K562 (cell line): ENCODE measurements around the gene EVL. TPM values are rescaled to one million over a fixed set of nuclear protein-coding genes. Genes with fewer than 3 reads are reported as not detected.

Experiments
- ATAC-seq: fragments of 200-7000 bp; cut with Tn5 transposase; 3 replicates; pipeline ENCODE4 v1.9.1; 2020; ENCODE audit warnings: moderate library complexity
- BruUV-seq: library from RNA; stranded (reverse); fragments of 400-500 nt; replicated peaks from 2 replicates; lab custom pipeline; 2021; lab: Mats Ljungman, UMichigan
- CTCF ChIA-PET: fragments of 300-600 bp; formaldehyde crosslinking; extraction: SDS; loops from one replicate; lab custom pipeline; 2021; ENCODE audit warnings: low intra/inter-chr PET ratio; lab: Yijun Ruan, JAX
- POLR2A ChIA-PET: fragments of 300-600, 350-650 bp; sonication (Branson Sonifier 250); formaldehyde crosslinking; extraction: SDS; loops from one replicate; lab custom pipeline; 2021; ENCODE audit warnings: antibody characterized with exemption, inconsistent platforms; lab: Yijun Ruan, JAX
- DNase-seq, 4 experiments: peaks; one replicate each; pipeline versions ENCODE4 v3.0.0 to v3.0.0-alpha.2; 2011 to 2018; ENCODE audit warnings: low spot score in 3 of 4, mixed read lengths in 3 of 4; ENCODE audit errors: extremely low read depth in 1 of 4
- FAIRE-seq: peaks from 2 replicates; lab custom pipeline; 2011; peaks lifted over from hg19 to GRCh38; lab: Jason Lieb, UNC
- H2AFZ ChIP-seq: 2 replicates; pipeline ENCODE4 v1.6.0; 2011; ENCODE audit warnings: low read depth, low read length, control low read depth, inconsistent platforms
- H3K27ac ChIP-seq: fragments of 200-600 bp; 3 replicates; pipeline ENCODE4 v1.8.0; 2011; ENCODE audit warnings: low read depth, mild to moderate bottlenecking, control low read depth, inconsistent platforms, low read length, moderate library complexity, mixed read lengths; ENCODE audit errors: extremely low read depth
- H3K27me3 ChIP-seq, 2 experiments: fragments of 300-600 bp in 1 of 2; 2 replicates in 1 of 2; 3 replicates in 1 of 2; pipeline versions ENCODE4 v1.6.0 to v1.8.0; 2011; ENCODE audit warnings: inconsistent platforms in 2 of 2, low read length in 2 of 2, mild to moderate bottlenecking in 1 of 2, mixed read lengths in 1 of 2, moderate library complexity in 1 of 2; ENCODE audit not compliant: control insufficient read depth in 2 of 2, insufficient read depth in 2 of 2
- H3K36me3 ChIP-seq: fragments of 300-600 bp; 3 replicates; pipeline ENCODE4 v1.8.0; 2011; ENCODE audit warnings: mild to moderate bottlenecking, low read length, inconsistent platforms; ENCODE audit not compliant: control insufficient read depth, insufficient read depth
- H3K4me1 ChIP-seq, 2 experiments: fragments of 200-600 bp in 1 of 2; replicated peaks in 1 of 2; 2 replicates in 1 of 2; 3 replicates in 1 of 2; pipeline versions ENCODE4 v1.5.1 to v1.8.0; 2011; ENCODE audit warnings: inconsistent platforms in 2 of 2, low read length in 2 of 2, mild to moderate bottlenecking in 1 of 2, mixed read lengths in 1 of 2, moderate library complexity in 1 of 2; ENCODE audit not compliant: control insufficient read depth in 2 of 2, insufficient read depth in 2 of 2
- H3K4me2 ChIP-seq: 2 replicates; pipeline ENCODE4 v1.6.1; 2011; ENCODE audit warnings: low read length, control low read depth, inconsistent platforms, mixed read lengths; ENCODE audit not compliant: insufficient read depth
- H3K4me3 ChIP-seq: fragments of 200-600 bp; sonication (generic), shearing (Covaris generic); 2 replicates; pipeline ENCODE4 v1.5.1; 2016; ENCODE audit warnings: control low read depth, inconsistent platforms
- H3K79me2 ChIP-seq: fragments of 200-600 bp; 3 replicates; pipeline ENCODE4 v1.8.0; 2011; ENCODE audit warnings: low read length, inconsistent platforms; ENCODE audit not compliant: control insufficient read depth, insufficient read depth
- H3K9ac ChIP-seq, 2 experiments: 2 replicates each; pipeline versions ENCODE4 v1.6.0 to v1.6.1; 2011; ENCODE audit warnings: low read depth in 2 of 2, low read length in 2 of 2, control low read depth in 1 of 2, inconsistent platforms in 1 of 2, mild to moderate bottlenecking in 1 of 2, mixed read lengths in 1 of 2; ENCODE audit not compliant: insufficient read depth in 1 of 2
- H3K9me1 ChIP-seq: one replicate; pipeline ENCODE4 v1.6.0; 2011; ENCODE audit warnings: inconsistent platforms, mild to moderate bottlenecking, low read length, moderate library complexity; ENCODE audit not compliant: control insufficient read depth, insufficient read depth
- H3K9me3 ChIP-seq: replicated peaks from 2 replicates; pipeline ENCODE4 v1.5.1; 2011; ENCODE audit warnings: low read depth, low read length, inconsistent platforms; ENCODE audit not compliant: control insufficient read depth, insufficient read depth
- H4K20me1 ChIP-seq: replicated peaks from 2 replicates; pipeline ENCODE4 v1.6.1; 2011; ENCODE audit warnings: low read length, inconsistent platforms, mixed read lengths; ENCODE audit not compliant: control insufficient read depth, insufficient read depth
- ESRRB ChIP-seq: fragments of 250-450 bp; sonication (Bioruptor Pico); IDR thresholded peaks from 2 replicates; pipeline ENCODE4 v1.5.0; 2020; ENCODE audit warnings: mild to moderate bottlenecking, moderate library complexity, borderline replicate concordance
- ETV5 ChIP-seq: sonication (generic); formaldehyde crosslinking; IDR thresholded peaks from 2 replicates; pipeline ENCODE4 v1.4.0; 2020; ENCODE audit warnings: low read depth, mild to moderate bottlenecking, missing genetic modification reagents
- HOXB6 ChIP-seq: fragments of 250-450 bp; sonication (Bioruptor Pico); IDR thresholded peaks from 2 replicates; pipeline ENCODE4 v1.5.1; 2022; ENCODE audit warnings: mild to moderate bottlenecking, borderline replicate concordance
- LCOR ChIP-seq: sonication (generic); formaldehyde crosslinking; IDR thresholded peaks from 2 replicates; pipeline ENCODE4 v1.8.0; 2022; ENCODE audit warnings: mild to moderate bottlenecking, missing genetic modification reagents
- MCM3 ChIP-seq: fragments of 450-650 bp; IDR thresholded peaks from 2 replicates; pipeline ENCODE4 v1.6.1; 2016
- MEIS2 ChIP-seq: fragments of 450-650 bp; IDR thresholded peaks from 2 replicates; pipeline ENCODE4 v1.6.1; 2014; ENCODE audit warnings: mild to moderate bottlenecking; ENCODE audit not compliant: partially characterized antibody
- MIER1 ChIP-seq: fragments of 450-650 bp; IDR thresholded peaks from 2 replicates; pipeline ENCODE4 v1.6.1; 2016; ENCODE audit warnings: antibody characterized with exemption, mild to moderate bottlenecking, low read depth
- SMAD4 ChIP-seq: fragments of 250-450 bp; sonication (Bioruptor Pico); conservative IDR thresholded peaks from 2 replicates; pipeline ENCODE4 v1.8.0; 2021; ENCODE audit warnings: inconsistent platforms, mild to moderate bottlenecking, moderate library complexity
- ZNF121 ChIP-seq: sonication (generic); formaldehyde crosslinking; conservative IDR thresholded peaks from 2 replicates; pipeline ENCODE4 v1.8.0; 2022; ENCODE audit warnings: missing genetic modification reagents
- ZNF445 ChIP-seq: fragments of 250-450 bp; sonication (Bioruptor Pico); IDR thresholded peaks from 2 replicates; pipeline ENCODE4 v1.4.0; 2020; ENCODE audit warnings: low read depth, mild to moderate bottlenecking, moderate library complexity
- ZNF707 ChIP-seq: fragments of 250-450 bp; sonication (Bioruptor Pico); conservative IDR thresholded peaks from 2 replicates; pipeline ENCODE4 v1.8.0; 2022; ENCODE audit warnings: inconsistent platforms, mild to moderate bottlenecking, moderate library complexity
- WGBS: fragments of 100-300 bp; shearing (Covaris generic); methylation state at CpG from one replicate; pipeline ENCODE4 v1.1.6; 2016; ENCODE audit warnings: low coverage, mixed read lengths; ENCODE audit not compliant: insufficient coverage; ENCODE audit errors: missing lambda C conversion rate; 5-methylcytosine and 5-hydroxymethylcytosine counted together
- in situ Hi-C: fragments of 300-500 bp; cut with MboI; formaldehyde crosslinking; loops from 4 replicates; pipeline ENCODE4 v1.15.0; 2018; ENCODE audit warnings: inconsistent platforms, mixed read lengths
- intact Hi-C: fragments of 100-400 bp; cut with micrococcal nuclease; formaldehyde crosslinking; loops from 2 replicates; pipeline ENCODE4 v1.14.2; 2022
- polyA plus RNA-seq, 8 experiments: library from polyadenylated mRNA; depleted of rRNA in 4 of 8; stranded (reverse) in 5 of 8; unstranded in 3 of 8; fragments of >200 nt; fragmentation: Nextera tagmentation in 2 of 8; fragmentation: Illumina TruSeq in 1 of 8; extraction: Ambion mirVana in 2 of 8; extraction: Trizol in 1 of 8; gene quantifications; 2 replicates each; pipeline versions ENCODE4 v1.2.1 to v1.2.3, GENCODE V29; 2011 to 2014; ENCODE audit warnings: inconsistent platforms in 1 of 8, missing spikeins in 1 of 8
- total RNA-seq, 7 experiments: library from RNA; depleted of rRNA in 6 of 7; stranded (reverse); fragments of >200 nt in 6 of 7; fragmentation: Illumina TruSeq in 2 of 7; extraction: Trizol in 2 of 7; gene quantifications; 2 replicates each; pipeline versions ENCODE4 v1.2.1 to v1.2.3, GENCODE V29; 2011 to 2021; ENCODE audit warnings: low replicate concordance in 1 of 7
- TF ChIP-seq, protein P1 (sequence below): sonication (generic); formaldehyde crosslinking; IDR thresholded peaks from 2 replicates; pipeline ENCODE4 v1.5.0; 2020; ENCODE audit warnings: missing genetic modification reagents
- TF ChIP-seq, protein P2 (sequence below): sonication (generic); formaldehyde crosslinking; IDR thresholded peaks from 2 replicates; pipeline ENCODE4 v1.8.0; 2022; ENCODE audit warnings: mild to moderate bottlenecking, low read depth, missing genetic modification reagents
- TF ChIP-seq, protein P3 (sequence below): sonication (generic); formaldehyde crosslinking; IDR thresholded peaks from 2 replicates; pipeline ENCODE4 v1.8.0; 2023; ENCODE audit warnings: mild to moderate bottlenecking, missing genetic modification reagents

Gene EVL
- total and polyA plus RNA-seq, 9 of the 15 experiments (the other 6 are each of a cell fraction or from before 2014, with no cell fraction given), result 2.9 to 43.4 (median 23.9) TPM

DNA sequence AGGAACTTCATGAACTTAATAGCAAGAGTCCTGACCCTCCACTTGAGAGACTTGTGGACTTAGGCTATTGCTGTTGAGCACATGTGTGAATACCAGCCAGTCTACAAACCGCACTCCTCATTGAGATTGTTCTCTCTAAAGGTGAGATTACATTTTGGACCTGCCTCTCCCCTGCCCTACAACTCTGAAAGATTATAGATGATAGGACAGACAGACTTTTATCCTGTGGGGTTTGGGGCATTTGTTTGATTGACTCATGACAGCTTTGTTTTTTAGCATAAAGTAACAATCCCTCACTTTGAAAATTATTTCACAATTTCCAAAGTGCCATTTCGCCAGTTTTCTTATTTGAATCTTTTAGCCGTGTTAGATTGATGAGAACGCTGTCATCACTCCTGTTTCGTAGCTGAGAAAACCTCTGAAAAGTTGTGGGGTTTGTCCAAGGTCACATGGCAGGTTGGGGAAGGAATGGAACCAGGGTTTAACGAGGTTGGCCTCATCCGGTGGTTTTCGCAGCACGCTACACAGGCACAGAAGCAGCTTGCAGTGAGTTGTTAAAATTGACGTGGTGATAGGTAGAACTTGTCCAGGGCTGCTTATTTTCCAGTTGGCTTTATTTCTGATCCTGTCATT lies 836 bp downstream of the EVL start:
- BruUV-seq, result no TSS peak
- 8% methylated on average over 10 of the region's 10 CpGs for WGBS
- no peaks in the 10 kb centered on the region for H3K9me3 ChIP-seq
- H3K36me3 ChIP-seq, result no peaks in the 10 kb centered on the region; the same call in 2 of the 3 replicates
- FAIRE-seq (peak; percentile 80), DNase-seq (peak in 1 of 4 experiments; percentile 64), ATAC-seq (peak; percentile 25; the same call in 2 of the 3 replicates)
- in situ Hi-C loops (no loop called here), intact Hi-C loops (loop anchor here (5.0 kb wide), 2 partner anchors 84 to 171 kb away; partner anchors contain the start of gene YY1)
- peak overlapping the region in 1 of 2 experiments; percentile 58; a peak in 2 of 4 replicates for H3K9ac ChIP-seq
- peak overlapping the region; percentile 53 for H3K4me2 ChIP-seq
- H3K4me1 ChIP-seq, result peaks cover 25 to 74% of the 10 kb centered on the region in 2 experiments
- CTCF ChIA-PET, result no interaction called here
- H3K9me1 ChIP-seq, result no peaks in the 10 kb centered on the region
- H2AFZ ChIP-seq, result peak overlapping the region; percentile 68
- peak overlapping the region; percentile 89 for H3K27ac ChIP-seq
- peaks cover 46% of the 10 kb centered on the region for H3K79me2 ChIP-seq
- H4K20me1 ChIP-seq, result no peaks in the 10 kb centered on the region
- POLR2A ChIA-PET, result interaction anchor here (0.6 to 1.6 kb wide), 7 partner anchors 9 to 1543 kb away, joined by 3 to 6 read pairs (median 5); no protein-coding TSS in a partner anchor
- no peak overlapping the region for H3K4me3 ChIP-seq
- no peaks in the 10 kb centered on the region for H3K27me3 ChIP-seq
- TF ChIP-seq, protein P1, sequence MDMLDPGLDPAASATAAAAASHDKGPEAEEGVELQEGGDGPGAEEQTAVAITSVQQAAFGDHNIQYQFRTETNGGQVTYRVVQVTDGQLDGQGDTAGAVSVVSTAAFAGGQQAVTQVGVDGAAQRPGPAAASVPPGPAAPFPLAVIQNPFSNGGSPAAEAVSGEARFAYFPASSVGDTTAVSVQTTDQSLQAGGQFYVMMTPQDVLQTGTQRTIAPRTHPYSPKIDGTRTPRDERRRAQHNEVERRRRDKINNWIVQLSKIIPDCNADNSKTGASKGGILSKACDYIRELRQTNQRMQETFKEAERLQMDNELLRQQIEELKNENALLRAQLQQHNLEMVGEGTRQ (CRISPR knock-in tag), result peak; percentile 51; the same call in 1 of the 2 replicates
- TF ChIP-seq MCM3, result no peak
- peak; percentile 79 for TF ChIP-seq MEIS2
- TF ChIP-seq SMAD4 (CRISPR knock-in tag), result 0 out of 2 replicates have a peak, but pooled peaks have one; percentile 28
- TF ChIP-seq ETV5 (CRISPR knock-in tag), result 0 out of 2 replicates have a peak, but pooled peaks have one; percentile 32
- TF ChIP-seq ESRRB (CRISPR knock-in tag), result no peak
- TF ChIP-seq HOXB6 (CRISPR knock-in tag), result no peak
- no peak for TF ChIP-seq ZNF707 (CRISPR knock-in tag)
- no peak for TF ChIP-seq MIER1
- TF ChIP-seq ZNF121, result no peak
- no peak for TF ChIP-seq ZNF445
- TF ChIP-seq LCOR, result no peak
- TF ChIP-seq, protein P2, sequence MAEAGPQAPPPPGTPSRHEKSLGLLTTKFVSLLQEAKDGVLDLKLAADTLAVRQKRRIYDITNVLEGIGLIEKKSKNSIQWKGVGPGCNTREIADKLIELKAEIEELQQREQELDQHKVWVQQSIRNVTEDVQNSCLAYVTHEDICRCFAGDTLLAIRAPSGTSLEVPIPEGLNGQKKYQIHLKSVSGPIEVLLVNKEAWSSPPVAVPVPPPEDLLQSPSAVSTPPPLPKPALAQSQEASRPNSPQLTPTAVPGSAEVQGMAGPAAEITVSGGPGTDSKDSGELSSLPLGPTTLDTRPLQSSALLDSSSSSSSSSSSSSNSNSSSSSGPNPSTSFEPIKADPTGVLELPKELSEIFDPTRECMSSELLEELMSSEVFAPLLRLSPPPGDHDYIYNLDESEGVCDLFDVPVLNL, result no peak
- TF ChIP-seq, protein P3, sequence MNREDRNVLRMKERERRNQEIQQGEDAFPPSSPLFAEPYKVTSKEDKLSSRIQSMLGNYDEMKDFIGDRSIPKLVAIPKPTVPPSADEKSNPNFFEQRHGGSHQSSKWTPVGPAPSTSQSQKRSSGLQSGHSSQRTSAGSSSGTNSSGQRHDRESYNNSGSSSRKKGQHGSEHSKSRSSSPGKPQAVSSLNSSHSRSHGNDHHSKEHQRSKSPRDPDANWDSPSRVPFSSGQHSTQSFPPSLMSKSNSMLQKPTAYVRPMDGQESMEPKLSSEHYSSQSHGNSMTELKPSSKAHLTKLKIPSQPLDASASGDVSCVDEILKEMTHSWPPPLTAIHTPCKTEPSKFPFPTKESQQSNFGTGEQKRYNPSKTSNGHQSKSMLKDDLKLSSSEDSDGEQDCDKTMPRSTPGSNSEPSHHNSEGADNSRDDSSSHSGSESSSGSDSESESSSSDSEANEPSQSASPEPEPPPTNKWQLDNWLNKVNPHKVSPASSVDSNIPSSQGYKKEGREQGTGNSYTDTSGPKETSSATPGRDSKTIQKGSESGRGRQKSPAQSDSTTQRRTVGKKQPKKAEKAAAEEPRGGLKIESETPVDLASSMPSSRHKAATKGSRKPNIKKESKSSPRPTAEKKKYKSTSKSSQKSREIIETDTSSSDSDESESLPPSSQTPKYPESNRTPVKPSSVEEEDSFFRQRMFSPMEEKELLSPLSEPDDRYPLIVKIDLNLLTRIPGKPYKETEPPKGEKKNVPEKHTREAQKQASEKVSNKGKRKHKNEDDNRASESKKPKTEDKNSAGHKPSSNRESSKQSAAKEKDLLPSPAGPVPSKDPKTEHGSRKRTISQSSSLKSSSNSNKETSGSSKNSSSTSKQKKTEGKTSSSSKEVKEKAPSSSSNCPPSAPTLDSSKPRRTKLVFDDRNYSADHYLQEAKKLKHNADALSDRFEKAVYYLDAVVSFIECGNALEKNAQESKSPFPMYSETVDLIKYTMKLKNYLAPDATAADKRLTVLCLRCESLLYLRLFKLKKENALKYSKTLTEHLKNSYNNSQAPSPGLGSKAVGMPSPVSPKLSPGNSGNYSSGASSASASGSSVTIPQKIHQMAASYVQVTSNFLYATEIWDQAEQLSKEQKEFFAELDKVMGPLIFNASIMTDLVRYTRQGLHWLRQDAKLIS (CRISPR knock-in tag), result no peak
